Gastroesophageal sphincter (tissue), 3 donors: Measurements from ENCODE around the gene IQCN.

ENCODE experiments used
- CTCF ChIP-seq, 4 experiments: fragments of 200-600 bp in 2 of 4; fragments of 450-650 bp in 2 of 4; sonication (generic) in 1 of 4; IDR thresholded peaks; one replicate each; pipeline ENCODE4 v1.5.1; 2017 to 2019; ENCODE audit warnings: antibody characterized with exemption in 4 of 4, mild to moderate bottlenecking in 2 of 4, moderate library complexity in 2 of 4
- POLR2A ChIP-seq, 2 donors: fragments of 450-650 bp; IDR thresholded peaks; one replicate each; pipeline ENCODE4 v1.6.1; 2017; ENCODE audit warnings: antibody characterized with exemption in 2 of 2, mild to moderate bottlenecking in 2 of 2, moderate library complexity in 1 of 2
- POLR2AphosphoS5 ChIP-seq: sonication (generic); formaldehyde crosslinking; IDR thresholded peaks from one replicate; pipeline ENCODE4 v1.6.1; 2017; ENCODE audit warnings: antibody characterized with exemption

- TF ChIP-seq CTCF (IDR thresholded peaks at IDR 0.05) (no peak), POLR2AphosphoS5 (no peak), POLR2A (IDR thresholded peaks at IDR 0.05) (no peak)
Measured at GRCh38 chr19:18313398-18313797, 39.1 kb upstream of the IQCN start.
